Measurements from ENCODE around the gene ARHGEF28.

GRCh38 chr5:73607228-73607627, 18.8 kb upstream of the ARHGEF28 start:
- TF ChIP-seq, protein P1, sequence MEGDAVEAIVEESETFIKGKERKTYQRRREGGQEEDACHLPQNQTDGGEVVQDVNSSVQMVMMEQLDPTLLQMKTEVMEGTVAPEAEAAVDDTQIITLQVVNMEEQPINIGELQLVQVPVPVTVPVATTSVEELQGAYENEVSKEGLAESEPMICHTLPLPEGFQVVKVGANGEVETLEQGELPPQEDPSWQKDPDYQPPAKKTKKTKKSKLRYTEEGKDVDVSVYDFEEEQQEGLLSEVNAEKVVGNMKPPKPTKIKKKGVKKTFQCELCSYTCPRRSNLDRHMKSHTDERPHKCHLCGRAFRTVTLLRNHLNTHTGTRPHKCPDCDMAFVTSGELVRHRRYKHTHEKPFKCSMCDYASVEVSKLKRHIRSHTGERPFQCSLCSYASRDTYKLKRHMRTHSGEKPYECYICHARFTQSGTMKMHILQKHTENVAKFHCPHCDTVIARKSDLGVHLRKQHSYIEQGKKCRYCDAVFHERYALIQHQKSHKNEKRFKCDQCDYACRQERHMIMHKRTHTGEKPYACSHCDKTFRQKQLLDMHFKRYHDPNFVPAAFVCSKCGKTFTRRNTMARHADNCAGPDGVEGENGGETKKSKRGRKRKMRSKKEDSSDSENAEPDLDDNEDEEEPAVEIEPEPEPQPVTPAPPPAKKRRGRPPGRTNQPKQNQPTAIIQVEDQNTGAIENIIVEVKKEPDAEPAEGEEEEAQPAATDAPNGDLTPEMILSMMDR (conservative IDR thresholded peaks at IDR 0.05; ENCODE audit: low read length), result no peak
- TF ChIP-seq EZH2phosphoT487 (IDR thresholded peaks at IDR 0.05; ENCODE audit: borderline replicate concordance, low read depth, low read length), result no peak

Data from OCI-LY7 (cell line).